ENCODE measurements around the gene MYBL2. TPM values are rescaled to one million over a fixed set of nuclear protein-coding genes. Genes with fewer than 3 reads are reported as not detected.

Gene MYBL2
- polyA plus RNA-seq, 1 donor (not counting 4 experiments of a cell fraction or from before 2014, with no cell fraction given): 4.0 TPM

GRCh38 chr20:43752561-43753301 is 85.8 kb downstream of the MYBL2 start:
- Histone ChIP-seq H4K20me1 (ENCODE audit: control insufficient read depth, extremely low read depth, insufficient read depth, low read length) (no peaks in the 10 kb centered on the region), H3K4me3 (ENCODE audit: control insufficient read depth in 2 of 3, extremely low read depth in 1 of 3, insufficient read depth in 2 of 3, low read depth in 1 of 3, low read length in 3 of 3) (no peak overlapping the region), H3K4me1 (ENCODE audit: control insufficient read depth, extremely low read depth, insufficient read depth, low read length) (peaks cover 7% of the 10 kb centered on the region), H3K27me3 (ENCODE audit: control insufficient read depth, extremely low read depth, insufficient read depth, low read length) (no peaks in the 10 kb centered on the region), H3K27ac (ENCODE audit: control insufficient read depth, insufficient read depth, low read length) (no peak overlapping the region), H3K9me3 (ENCODE audit: control insufficient read depth, low read depth, low read length) (no peaks in the 10 kb centered on the region), H3K9me1 (ENCODE audit: control insufficient read depth, extremely low read depth, insufficient read depth, low read length) (no peaks in the 10 kb centered on the region), H3K9ac (ENCODE audit: control insufficient read depth, extremely low read depth, insufficient read depth, low read length) (no peak overlapping the region), H3K79me2 (ENCODE audit: control insufficient read depth, insufficient read depth, low read length) (no peaks in the 10 kb centered on the region), H3K36me3 (ENCODE audit: control insufficient read depth in 2 of 2, extremely low read depth in 1 of 2, insufficient read depth in 2 of 2, low read length in 2 of 2) (no peaks in the 10 kb centered on the region), H2AFZ (ENCODE audit: control insufficient read depth, low read length) (no peak overlapping the region), H3K4me2 (ENCODE audit: control insufficient read depth, extremely low read depth, insufficient read depth, low read depth, low read length) (no peak overlapping the region)
- TF ChIP-seq EZH2 (IDR thresholded peaks at IDR 0.05; ENCODE audit: low read length) (no peak), CTCF (optimal IDR thresholded peaks at IDR 0.05 in 1 of 3, IDR thresholded peaks at IDR 0.05 in 1 of 3, conservative IDR thresholded peaks at IDR 0.05 in 1 of 3; ENCODE audit: extremely low read depth in 1 of 3, insufficient read depth in 2 of 3, low read length in 3 of 3) (no peak)
- DNase-seq (ENCODE audit: low read depth, low spot score) (no peak), FAIRE-seq (no peak)
- dilution Hi-C loops (cut with MboI; ENCODE audit: extremely low pct_ligation_motif_present, low sequenced_read_pairs): no loop called here

GRCh38 chr20:43755390-43755789 is 88.5 kb downstream of the MYBL2 start:
- Histone ChIP-seq H3K4me1 (ENCODE audit: control insufficient read depth, extremely low read depth, insufficient read depth, low read length) (peaks cover 7% of the 10 kb centered on the region), H2AFZ (ENCODE audit: control insufficient read depth, low read length) (no peak overlapping the region), H3K4me2 (ENCODE audit: control insufficient read depth, extremely low read depth, insufficient read depth, low read depth, low read length) (no peak overlapping the region), H3K9me1 (ENCODE audit: control insufficient read depth, extremely low read depth, insufficient read depth, low read length) (no peaks in the 10 kb centered on the region), H3K27ac (ENCODE audit: control insufficient read depth, insufficient read depth, low read length) (no peak overlapping the region), H3K4me3 (ENCODE audit: control insufficient read depth in 2 of 3, extremely low read depth in 1 of 3, insufficient read depth in 2 of 3, low read depth in 1 of 3, low read length in 3 of 3) (no peak overlapping the region), H3K79me2 (ENCODE audit: control insufficient read depth, insufficient read depth, low read length) (no peaks in the 10 kb centered on the region), H3K27me3 (ENCODE audit: control insufficient read depth, extremely low read depth, insufficient read depth, low read length) (no peaks in the 10 kb centered on the region), H3K9me3 (ENCODE audit: control insufficient read depth, low read depth, low read length) (no peaks in the 10 kb centered on the region), H3K9ac (ENCODE audit: control insufficient read depth, extremely low read depth, insufficient read depth, low read length) (no peak overlapping the region), H3K36me3 (ENCODE audit: control insufficient read depth in 2 of 2, extremely low read depth in 1 of 2, insufficient read depth in 2 of 2, low read length in 2 of 2) (no peaks in the 10 kb centered on the region), H4K20me1 (ENCODE audit: control insufficient read depth, extremely low read depth, insufficient read depth, low read length) (no peaks in the 10 kb centered on the region)
- TF ChIP-seq EZH2 (IDR thresholded peaks at IDR 0.05; ENCODE audit: low read length) (no peak), CTCF (optimal IDR thresholded peaks at IDR 0.05 in 1 of 3, IDR thresholded peaks at IDR 0.05 in 1 of 3, conservative IDR thresholded peaks at IDR 0.05 in 1 of 3; ENCODE audit: extremely low read depth in 1 of 3, insufficient read depth in 2 of 3, low read length in 3 of 3) (no peak)
- no peak for DNase-seq (ENCODE audit: low read depth, low spot score)
- dilution Hi-C loops (cut with MboI; ENCODE audit: extremely low pct_ligation_motif_present, low sequenced_read_pairs): no loop called here
- FAIRE-seq: no peak
